BJ (cell line): ENCODE results near the gene KNSTRN. TPM values are rescaled to one million over a fixed set of nuclear protein-coding genes. Genes with fewer than 3 reads are reported as not detected.
A peak's percentile ranks its signal among the peaks of the same experiment; 100 is the strongest.

Experiments used
- CTCF ChIA-PET: fragments of 350-600 bp; formaldehyde crosslinking; extraction: SDS; loops from one replicate; lab custom pipeline; 2021; ENCODE audit warnings: antibody characterized with exemption, inconsistent platforms; lab: Yijun Ruan, JAX
- POLR2A ChIA-PET: fragments of 300-600 bp; sonication (Branson Sonifier 250); formaldehyde crosslinking; extraction: SDS; loops from one replicate; lab custom pipeline; 2021; ENCODE audit warnings: antibody characterized with exemption; lab: Charles Lee
- DNase-seq: peaks from one replicate; pipeline ENCODE4 v3.0.0-alpha.2; 2011; ENCODE audit warnings: low read depth
- H3K27me3 ChIP-seq: 2 replicates; pipeline ENCODE4 v1.6.0; 2011; ENCODE audit warnings: low read length; ENCODE audit not compliant: control insufficient read depth, insufficient read depth
- H3K36me3 ChIP-seq: 2 replicates; pipeline ENCODE4 v1.5.1; 2011; ENCODE audit warnings: low read length; ENCODE audit not compliant: control insufficient read depth, insufficient read depth
- H3K4me3 ChIP-seq: 2 replicates; pipeline ENCODE4 v1.5.1; 2011; ENCODE audit warnings: low read depth, mild to moderate bottlenecking, control low read depth, low read length
- polyA plus RNA-seq: library from polyadenylated mRNA; depleted of rRNA; stranded (reverse); fragments of >200 nt; gene quantifications from 2 replicates; pipeline ENCODE4 v1.2.3, GENCODE V29; 2011
- TF ChIP-seq, protein P1 (sequence below): IDR thresholded peaks from 2 replicates; pipeline ENCODE4 v1.5.1; 2011; ENCODE audit warnings: low read depth, mild to moderate bottlenecking, control low read depth, inconsistent platforms, low read length, moderate library complexity; ENCODE audit not compliant: insufficient read depth

The KNSTRN gene
- polyA plus RNA-seq, 1 experiment, result 26.4 TPM

DNA sequence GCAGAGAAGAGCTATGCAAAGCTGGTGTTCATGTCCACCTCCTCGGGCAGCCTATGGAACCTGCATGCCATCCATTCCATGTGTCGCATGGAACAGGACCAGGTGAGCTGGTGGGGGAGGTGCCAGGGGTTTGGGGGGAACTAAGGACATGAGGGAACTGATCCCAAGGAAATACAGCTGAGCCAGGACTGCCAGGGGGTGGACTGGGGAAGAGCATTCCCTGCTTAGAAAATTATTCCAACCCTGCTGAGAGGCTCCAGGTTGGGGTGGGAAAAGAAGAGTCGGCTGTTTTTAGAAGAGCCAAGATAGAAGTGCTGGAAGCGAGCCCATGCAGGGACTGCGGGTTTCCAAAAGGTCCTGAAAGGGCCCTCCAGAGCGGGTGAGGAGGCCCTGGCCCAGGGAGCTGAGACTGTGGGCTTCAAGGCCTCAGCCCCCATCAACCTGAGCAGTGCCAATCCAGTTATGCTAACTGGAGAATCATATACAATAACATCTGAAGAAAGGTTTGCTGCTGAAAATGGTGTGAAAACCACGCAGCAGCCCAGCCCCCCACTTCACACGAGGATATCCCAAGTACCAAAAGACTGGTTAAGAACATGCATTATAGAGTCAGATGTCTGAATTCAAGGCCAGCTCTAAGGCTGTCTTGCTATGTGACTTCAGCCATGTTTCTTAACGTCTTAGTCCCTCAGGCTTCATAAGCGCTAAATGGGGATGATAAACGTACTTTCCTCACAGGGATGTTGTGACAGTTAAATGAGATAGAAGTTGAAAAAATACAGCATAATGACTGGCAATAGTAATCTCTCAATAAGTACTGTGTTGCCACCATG is 16.7 kb upstream of the KNSTRN start:
- ChIA-PET POLR2A (no interaction called here), CTCF (interaction anchor here (0.7 to 6.3 kb wide), 10 partner anchors 10 to 100 kb away, joined by 3 to 57 read pairs (median 10); partner anchors contain the start of genes CCDC9B and KNSTRN)
- no peak for DNase-seq
- no peaks in the 10 kb centered on the region for H3K36me3 ChIP-seq
- no peak overlapping the region for H3K4me3 ChIP-seq
- TF ChIP-seq, protein P1, sequence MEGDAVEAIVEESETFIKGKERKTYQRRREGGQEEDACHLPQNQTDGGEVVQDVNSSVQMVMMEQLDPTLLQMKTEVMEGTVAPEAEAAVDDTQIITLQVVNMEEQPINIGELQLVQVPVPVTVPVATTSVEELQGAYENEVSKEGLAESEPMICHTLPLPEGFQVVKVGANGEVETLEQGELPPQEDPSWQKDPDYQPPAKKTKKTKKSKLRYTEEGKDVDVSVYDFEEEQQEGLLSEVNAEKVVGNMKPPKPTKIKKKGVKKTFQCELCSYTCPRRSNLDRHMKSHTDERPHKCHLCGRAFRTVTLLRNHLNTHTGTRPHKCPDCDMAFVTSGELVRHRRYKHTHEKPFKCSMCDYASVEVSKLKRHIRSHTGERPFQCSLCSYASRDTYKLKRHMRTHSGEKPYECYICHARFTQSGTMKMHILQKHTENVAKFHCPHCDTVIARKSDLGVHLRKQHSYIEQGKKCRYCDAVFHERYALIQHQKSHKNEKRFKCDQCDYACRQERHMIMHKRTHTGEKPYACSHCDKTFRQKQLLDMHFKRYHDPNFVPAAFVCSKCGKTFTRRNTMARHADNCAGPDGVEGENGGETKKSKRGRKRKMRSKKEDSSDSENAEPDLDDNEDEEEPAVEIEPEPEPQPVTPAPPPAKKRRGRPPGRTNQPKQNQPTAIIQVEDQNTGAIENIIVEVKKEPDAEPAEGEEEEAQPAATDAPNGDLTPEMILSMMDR, result no peak
- H3K27me3 ChIP-seq, result peaks cover 4% of the 10 kb centered on the region

DNA sequence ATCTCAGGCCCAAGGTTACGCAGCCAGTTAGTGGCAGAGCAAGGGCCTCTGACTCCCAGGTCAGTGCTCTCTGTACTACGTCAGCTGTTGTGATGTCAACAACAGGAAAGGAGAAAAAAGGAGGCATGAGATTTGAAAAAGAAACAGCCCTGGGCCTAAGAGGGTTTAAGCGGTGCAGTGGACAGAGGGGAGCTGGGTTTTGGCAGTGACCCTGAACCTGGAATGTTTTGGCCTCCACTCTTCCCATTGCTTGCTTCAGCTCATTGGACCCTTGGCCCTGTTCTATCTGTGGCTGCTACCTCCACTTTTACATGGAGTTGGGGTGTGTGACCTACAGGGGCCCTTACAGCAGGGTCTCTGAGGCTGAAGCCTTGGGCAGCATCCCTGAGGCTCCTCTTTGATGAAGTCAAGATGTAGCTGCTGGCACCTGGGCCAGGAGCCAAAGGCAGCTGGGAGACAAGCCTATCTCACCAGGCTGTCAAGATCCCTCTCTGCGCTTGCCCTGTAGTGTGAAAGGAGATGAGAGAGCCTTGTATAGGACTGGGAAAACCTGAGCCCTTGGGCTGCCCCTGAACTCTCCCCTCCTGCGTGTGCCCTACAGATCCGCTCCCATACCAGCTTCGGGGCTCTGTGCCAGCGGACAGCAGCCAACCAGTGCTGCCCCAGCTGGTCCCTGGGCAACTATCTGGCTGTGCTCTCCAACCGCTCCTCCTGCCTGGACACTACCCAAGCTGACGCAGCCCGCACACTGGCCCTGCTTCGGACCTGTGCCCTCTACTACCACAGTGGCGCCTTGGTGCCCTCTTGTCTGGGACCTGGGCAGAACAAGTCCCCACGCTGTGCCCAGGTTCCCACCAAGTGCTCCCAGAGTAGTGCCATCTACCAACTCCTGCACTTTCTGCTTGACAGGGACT is 15.8 kb upstream of the KNSTRN start:
- Histone ChIP-seq H3K27me3 (peaks cover 1% of the 10 kb centered on the region; the same call in 1 of the 2 replicates), H3K36me3 (no peaks in the 10 kb centered on the region), H3K4me3 (no peak overlapping the region)
- no peak for DNase-seq
- ChIA-PET POLR2A (no interaction called here), CTCF (interaction anchor here (0.7 to 6.3 kb wide), 13 partner anchors 11 to 99 kb away, joined by 3 to 57 read pairs (median 5); partner anchors contain the start of genes CCDC9B and KNSTRN)
- TF ChIP-seq, protein P1, result no peak

DNA sequence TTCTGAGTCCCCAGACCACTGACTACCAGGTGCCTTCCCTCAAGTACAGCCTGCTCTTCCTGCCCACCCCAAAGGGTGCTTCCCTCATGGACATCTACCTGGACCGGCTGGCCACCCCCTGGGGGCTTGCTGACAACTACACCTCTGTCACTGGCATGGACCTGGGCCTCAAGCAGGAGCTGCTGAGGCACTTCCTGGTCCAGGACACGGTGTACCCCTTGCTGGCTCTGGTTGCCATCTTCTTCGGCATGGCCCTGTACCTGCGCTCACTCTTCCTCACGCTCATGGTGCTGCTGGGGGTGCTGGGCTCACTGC is 15.2 kb upstream of the KNSTRN start:
- CTCF ChIA-PET, result interaction anchor here (0.7 to 6.3 kb wide), 13 partner anchors 12 to 93 kb away, joined by 3 to 57 read pairs (median 5); partner anchors contain the start of genes CCDC9B and KNSTRN
- Histone ChIP-seq H3K36me3 (no peaks in the 10 kb centered on the region), H3K4me3 (no peak overlapping the region), H3K27me3 (no peaks in the 10 kb centered on the region)
- no peak for DNase-seq
- TF ChIP-seq, protein P1, result no peak
- POLR2A ChIA-PET, result no interaction called here

DNA sequence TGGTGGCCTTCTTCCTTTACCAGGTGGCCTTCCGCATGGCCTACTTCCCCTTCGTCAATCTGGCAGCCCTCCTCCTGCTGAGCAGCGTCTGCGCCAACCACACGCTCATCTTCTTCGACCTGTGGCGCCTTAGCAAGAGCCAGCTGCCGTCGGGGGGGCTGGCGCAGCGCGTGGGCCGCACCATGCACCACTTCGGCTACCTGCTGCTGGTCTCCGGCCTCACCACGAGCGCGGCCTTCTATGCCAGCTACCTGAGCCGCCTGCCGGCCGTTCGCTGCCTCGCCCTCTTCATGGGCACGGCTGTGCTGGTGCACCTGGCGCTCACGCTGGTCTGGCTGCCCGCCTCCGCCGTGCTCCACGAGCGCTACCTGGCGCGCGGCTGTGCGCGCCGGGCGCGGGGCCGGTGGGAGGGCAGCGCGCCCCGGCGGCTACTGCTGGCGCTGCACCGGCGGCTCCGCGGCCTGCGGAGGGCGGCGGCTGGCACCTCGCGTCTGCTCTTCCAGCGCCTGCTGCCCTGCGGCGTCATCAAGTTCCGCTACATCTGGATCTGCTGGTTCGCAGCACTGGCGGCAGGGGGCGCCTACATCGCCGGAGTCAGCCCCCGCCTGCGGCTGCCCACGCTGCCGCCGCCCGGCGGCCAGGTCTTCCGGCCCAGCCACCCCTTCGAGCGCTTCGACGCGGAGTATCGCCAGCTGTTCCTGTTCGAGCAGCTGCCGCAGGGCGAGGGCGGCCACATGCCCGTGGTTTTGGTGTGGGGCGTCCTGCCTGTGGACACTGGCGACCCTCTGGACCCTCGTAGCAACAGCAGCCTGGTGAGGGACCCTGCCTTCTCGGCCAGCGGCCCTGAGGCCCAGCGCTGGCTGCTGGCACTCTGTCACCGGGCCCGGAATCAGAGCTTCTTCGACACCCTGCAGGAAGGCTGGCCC is 14.6 kb upstream of the KNSTRN start:
- Histone ChIP-seq H3K36me3 (no peaks in the 10 kb centered on the region), H3K4me3 (peak overlapping the region; percentile 25), H3K27me3 (no peaks in the 10 kb centered on the region)
- POLR2A ChIA-PET, result interaction anchor here (0.6 to 0.8 kb wide), 2 partner anchors 14 to 101 kb away, joined by 3 to 4 read pairs; partner anchors contain the start of gene KNSTRN
- CTCF ChIA-PET, result interaction anchor here (0.7 to 6.3 kb wide), 26 partner anchors 9 to 137 kb away, joined by 3 to 57 read pairs (median 3); partner anchors contain the start of genes BAHD1, CCDC9B, DISP2 and KNSTRN
- DNase-seq, result no peak
- TF ChIP-seq, protein P1, result peak; percentile 59
